Measurements from ENCODE around the gene RNF224. TPM values are rescaled to one million over a fixed set of nuclear protein-coding genes. Genes with fewer than 3 reads are reported as not detected.

RNF224 gene
- total RNA-seq, 4 donors from 2014 or later, result 0.34 to 2.0 (median 1.1) TPM

DNA sequence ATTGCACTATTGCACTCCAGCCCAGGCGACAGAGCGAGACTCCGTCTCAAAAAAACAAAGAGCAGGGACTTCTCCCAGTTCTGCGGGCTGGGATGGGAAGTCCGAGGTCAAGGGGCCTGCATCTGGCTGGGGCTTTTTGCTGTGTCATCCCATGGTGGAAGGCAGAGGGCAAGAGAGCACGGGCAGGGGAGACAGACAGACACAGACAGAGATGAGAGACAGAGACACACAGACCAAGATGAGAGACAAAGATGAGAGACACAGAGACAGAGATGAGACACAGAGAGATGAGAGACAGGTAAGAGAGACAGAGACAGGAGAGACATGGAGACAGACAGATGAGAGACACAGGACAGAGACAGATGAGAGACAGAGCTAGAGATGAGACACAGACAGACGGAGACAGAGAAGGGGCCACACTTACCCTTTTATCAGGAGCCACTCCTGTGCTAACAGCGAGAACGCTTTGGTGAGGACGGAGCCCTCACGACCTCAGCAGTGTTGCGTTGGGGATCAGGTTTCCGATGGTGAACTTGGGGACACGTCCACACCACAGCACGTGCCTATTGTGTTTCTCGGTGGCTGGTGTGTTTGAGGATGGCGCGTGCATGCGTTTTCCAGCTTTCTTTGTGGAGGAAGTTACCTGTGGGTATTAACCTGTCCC is 41.4 kb downstream of the RNF224 start:
- peak in 1 of 2 donors; percentile 63 for DNase-seq (ENCODE audit: low spot score in 2 of 2)

DNA sequence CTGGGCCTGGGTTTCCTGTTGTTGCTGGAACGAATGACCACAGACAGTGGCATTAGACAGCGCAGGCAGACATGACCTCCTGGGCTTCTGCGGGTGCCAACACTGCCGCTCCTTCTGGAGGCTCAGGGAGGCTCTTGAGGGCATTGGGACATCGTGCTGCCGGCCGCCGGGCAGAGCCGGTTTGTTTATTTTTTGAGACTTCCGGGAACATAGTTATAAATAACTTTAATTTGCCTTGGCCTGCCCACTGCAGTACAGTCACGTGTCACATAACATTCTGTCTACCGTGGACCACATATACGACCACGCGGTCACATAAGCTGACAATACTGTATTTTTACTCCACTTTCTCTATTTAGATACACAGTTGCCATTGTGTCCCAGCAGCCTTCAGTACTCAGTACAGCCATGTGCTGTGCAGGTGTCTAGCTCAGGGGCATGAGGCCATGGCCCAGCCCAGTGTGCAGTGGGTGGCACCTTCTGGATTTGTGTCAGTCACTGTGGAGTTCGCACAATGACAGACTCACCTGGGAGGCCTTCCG is 42.0 kb downstream of the RNF224 start:
- WGBS, result 41% methylated on average over 17 of the region's 17 CpGs
- Histone ChIP-seq H3K4me3 (no peak overlapping the region), H3K4me1 (peaks cover 48% of the 10 kb centered on the region)

More for the DNA sequence above, 41.4 kb downstream of the RNF224 start:
- Histone ChIP-seq H3K4me1 (peaks cover 42% of the 10 kb centered on the region), H3K27ac (peak overlapping the region; percentile 66), H3K27me3 (no peaks in the 10 kb centered on the region), H3K9me3 (no peaks in the 10 kb centered on the region), H3K36me3 (peaks cover 60% of the 10 kb centered on the region), H3K4me3 (no peak overlapping the region)
- no peak for TF ChIP-seq POLR2A (IDR thresholded peaks at IDR 0.05)
- no peak for TF ChIP-seq POLR2AphosphoS5 (IDR thresholded peaks at IDR 0.05)
- TF ChIP-seq, protein P1, sequence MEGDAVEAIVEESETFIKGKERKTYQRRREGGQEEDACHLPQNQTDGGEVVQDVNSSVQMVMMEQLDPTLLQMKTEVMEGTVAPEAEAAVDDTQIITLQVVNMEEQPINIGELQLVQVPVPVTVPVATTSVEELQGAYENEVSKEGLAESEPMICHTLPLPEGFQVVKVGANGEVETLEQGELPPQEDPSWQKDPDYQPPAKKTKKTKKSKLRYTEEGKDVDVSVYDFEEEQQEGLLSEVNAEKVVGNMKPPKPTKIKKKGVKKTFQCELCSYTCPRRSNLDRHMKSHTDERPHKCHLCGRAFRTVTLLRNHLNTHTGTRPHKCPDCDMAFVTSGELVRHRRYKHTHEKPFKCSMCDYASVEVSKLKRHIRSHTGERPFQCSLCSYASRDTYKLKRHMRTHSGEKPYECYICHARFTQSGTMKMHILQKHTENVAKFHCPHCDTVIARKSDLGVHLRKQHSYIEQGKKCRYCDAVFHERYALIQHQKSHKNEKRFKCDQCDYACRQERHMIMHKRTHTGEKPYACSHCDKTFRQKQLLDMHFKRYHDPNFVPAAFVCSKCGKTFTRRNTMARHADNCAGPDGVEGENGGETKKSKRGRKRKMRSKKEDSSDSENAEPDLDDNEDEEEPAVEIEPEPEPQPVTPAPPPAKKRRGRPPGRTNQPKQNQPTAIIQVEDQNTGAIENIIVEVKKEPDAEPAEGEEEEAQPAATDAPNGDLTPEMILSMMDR (IDR thresholded peaks at IDR 0.05), result no peak
- no peak for TF ChIP-seq EP300 (IDR thresholded peaks at IDR 0.05)
- WGBS, result 81% methylated on average over 19 of the region's 19 CpGs

DNA sequence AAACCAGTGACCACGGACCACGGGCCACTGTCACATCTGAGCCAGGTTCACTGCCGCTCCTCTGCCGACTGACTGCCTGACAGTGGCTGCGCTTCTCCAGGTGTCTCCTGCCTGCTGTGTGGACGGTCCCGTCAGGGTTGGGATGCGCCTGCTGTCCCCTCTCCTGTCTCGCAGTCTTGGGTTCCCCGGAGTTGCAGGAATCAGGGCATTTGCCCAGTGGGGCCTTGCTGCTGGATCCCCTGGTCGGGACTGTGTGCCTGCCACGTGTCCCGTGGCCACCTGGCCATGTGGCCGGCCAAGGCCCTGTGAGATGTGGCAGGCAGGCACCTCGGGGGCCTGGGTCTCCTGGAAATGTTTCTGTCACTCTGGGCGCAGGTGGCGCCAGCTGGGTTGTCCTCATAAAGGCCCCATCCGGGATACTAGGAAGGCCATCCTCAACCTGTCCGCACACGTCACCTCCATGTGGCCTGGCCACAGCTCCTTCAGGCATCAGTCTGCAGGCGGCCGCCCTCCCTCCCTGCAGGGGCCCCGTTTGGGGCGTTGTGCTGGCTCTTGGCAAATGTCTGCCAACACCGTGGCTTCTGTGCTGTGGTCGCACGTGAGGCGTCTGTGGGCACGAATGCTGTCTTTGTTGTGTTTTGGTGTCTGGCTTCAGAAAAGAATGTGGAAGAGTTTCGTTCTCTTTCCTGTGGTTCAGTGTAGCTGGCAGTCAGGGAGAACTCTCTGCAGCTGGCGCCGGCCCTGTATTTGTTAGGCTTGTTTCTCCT is 43.8 kb downstream of the RNF224 start:
- DNase-seq (ENCODE audit: low spot score in 2 of 2), result no peak
- Histone ChIP-seq H3K27me3 (no peaks in the 10 kb centered on the region), H3K36me3 (peaks cover 43% of the 10 kb centered on the region), H3K4me3 (no peak overlapping the region), H3K27ac (peak overlapping the region; percentile 15), H3K9me3 (no peaks in the 10 kb centered on the region), H3K4me1 (peaks cover 66% of the 10 kb centered on the region)
- no peak for TF ChIP-seq POLR2AphosphoS5 (IDR thresholded peaks at IDR 0.05)
- TF ChIP-seq EP300 (IDR thresholded peaks at IDR 0.05), result no peak
- TF ChIP-seq, protein P1 (IDR thresholded peaks at IDR 0.05), result no peak
- no peak for TF ChIP-seq POLR2A (IDR thresholded peaks at IDR 0.05)
- whole genome bisulfite sequencing, result 68% methylated on average over 20 of the region's 32 CpGs

More for the DNA sequence above, 42.0 kb downstream of the RNF224 start:
- H3K36me3 ChIP-seq, result peaks cover 54% of the 10 kb centered on the region
- peak in 1 of 2 donors; percentile 62 for DNase-seq (ENCODE audit: low spot score in 2 of 2)
- H3K9me3 ChIP-seq, result no peaks in the 10 kb centered on the region
- TF ChIP-seq POLR2A (IDR thresholded peaks at IDR 0.05) (no peak), EP300 (IDR thresholded peaks at IDR 0.05) (no peak), POLR2AphosphoS5 (IDR thresholded peaks at IDR 0.05) (no peak)
- TF ChIP-seq, protein P1 (IDR thresholded peaks at IDR 0.05), result no peak
- H3K27ac ChIP-seq, result peak overlapping the region; percentile 66
- no peaks in the 10 kb centered on the region for H3K27me3 ChIP-seq

DNA sequence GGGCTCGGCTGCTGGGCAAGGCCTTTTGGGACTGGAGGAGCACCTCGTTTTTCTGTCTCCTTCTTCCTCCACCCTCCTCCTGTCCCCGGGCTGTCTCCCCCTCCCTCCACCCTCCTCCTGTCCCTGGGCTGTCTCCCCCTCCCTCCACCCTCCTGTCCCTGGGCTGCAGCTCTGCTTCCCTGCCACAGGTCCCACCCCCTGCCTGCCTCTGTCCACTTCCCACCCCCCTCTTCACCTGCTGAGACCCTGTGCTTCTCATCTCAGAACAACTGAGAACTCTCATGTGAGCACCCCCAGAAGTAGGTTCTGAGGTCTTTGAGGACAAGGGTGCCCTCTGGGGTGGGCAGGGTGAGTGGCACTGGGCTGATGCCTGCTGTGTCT is 44.4 kb downstream of the RNF224 start:
- Histone ChIP-seq H3K27ac (peak overlapping the region; percentile 15), H3K4me1 (peaks cover 72% of the 10 kb centered on the region), H3K36me3 (peaks cover 37% of the 10 kb centered on the region), H3K9me3 (no peaks in the 10 kb centered on the region), H3K27me3 (no peaks in the 10 kb centered on the region), H3K4me3 (no peak overlapping the region)
- no peak for TF ChIP-seq EP300 (IDR thresholded peaks at IDR 0.05)
- TF ChIP-seq, protein P1 (IDR thresholded peaks at IDR 0.05), result no peak
- TF ChIP-seq POLR2AphosphoS5 (IDR thresholded peaks at IDR 0.05), result no peak
- TF ChIP-seq POLR2A (IDR thresholded peaks at IDR 0.05), result no peak
- no peak for DNase-seq (ENCODE audit: low spot score in 2 of 2)
- 28% methylated on average over 3 of the region's 3 CpGs for WGBS

All from suprapubic skin (tissue), 4 donors.